ENCODE results near the gene PPCDC.

- TF ChIP-seq CTCF (IDR thresholded peaks at IDR 0.05; ENCODE audit: low read length) (no peak), EZH2 (optimal IDR thresholded peaks at IDR 0.05; ENCODE audit: low read depth, low read length) (no peak), EZH2phosphoT487 (IDR thresholded peaks at IDR 0.05; ENCODE audit: low read length) (no peak)
These were observed 7.0 kb downstream of the PPCDC start for GRCh38 chr15:75030424-75030823.

Measured in MM.1S (cell line).